GM18861 (cell line): Measurements from ENCODE around the gene UBE2I.
A peak's percentile ranks its signal among the peaks of the same experiment; 100 is the strongest.

ENCODE experiments used
- ATAC-seq: cut with Tn5 transposase; IDR thresholded peaks from one replicate; pipeline ENCODE4 v1.9.1; 2021; ENCODE audit not compliant: unreplicated experiment

UBE2I gene

GRCh38 chr16:1341495-1342420, 32.3 kb downstream of the UBE2I start:
- ATAC-seq: no peak

GRCh38 chr16:1342526-1343427, 33.3 kb downstream of the UBE2I start:
- peak; percentile 49 for ATAC-seq

- no peak for ATAC-seq
Measured at GRCh38 chr16:1343428-1344242, 34.2 kb downstream of the UBE2I start.

- ATAC-seq: no peak
Measured at GRCh38 chr16:1344499-1344898, 35.1 kb downstream of the UBE2I start.

GRCh38 chr16:1345087-1345486, 35.7 kb downstream of the UBE2I start:
- ATAC-seq: no peak

GRCh38 chr16:1345651-1346421, 36.4 kb downstream of the UBE2I start:
- ATAC-seq: no peak

- no peak for ATAC-seq
Measured at GRCh38 chr16:1346422-1347285, 37.2 kb downstream of the UBE2I start.

- ATAC-seq: no peak
Measured at GRCh38 chr16:1347286-1347855, 37.9 kb downstream of the UBE2I start.

- no peak for ATAC-seq
Measured at GRCh38 chr16:1347962-1348361, 38.5 kb downstream of the UBE2I start.

GRCh38 chr16:1348441-1348840, 39.0 kb downstream of the UBE2I start:
- ATAC-seq: no peak

GRCh38 chr16:1348926-1349325, 39.5 kb downstream of the UBE2I start:
- no peak for ATAC-seq

GRCh38 chr16:1349351-1349750, 39.9 kb downstream of the UBE2I start:
- no peak for ATAC-seq

GRCh38 chr16:1349951-1350350, 40.5 kb downstream of the UBE2I start:
- ATAC-seq: no peak

GRCh38 chr16:1350691-1351090, 41.3 kb downstream of the UBE2I start:
- no peak for ATAC-seq

- peak; percentile 5 for ATAC-seq
Measured at GRCh38 chr16:1351215-1351581, 41.8 kb downstream of the UBE2I start.

GRCh38 chr16:1351582-1352362, 42.3 kb downstream of the UBE2I start, which contains the start of the genes GNPTG and TSR3:
GNPTG (plus strand) TSS chr16:1351931; CDS start chr16:1351966, 35 bp downstream.
TSR3 (minus strand) TSS chr16:1351878; CDS start chr16:1351804, 74 bp downstream.
- peak; percentile 55 for ATAC-seq

- ATAC-seq: no peak
Measured at GRCh38 chr16:1354815-1355540, 45.5 kb downstream of the UBE2I start.
